HG02973 (cell line): Measurements from ENCODE around the gene PIK3R5.

Experiments
- ATAC-seq: cut with Tn5 transposase; IDR thresholded peaks from one replicate; pipeline ENCODE4 v1.9.1; 2021; ENCODE audit warnings: moderate library complexity; ENCODE audit not compliant: unreplicated experiment

Gene PIK3R5

GRCh38 chr17:8955021-8955959 is 10.2 kb downstream of the PIK3R5 start:
- no peak for ATAC-seq

GRCh38 chr17:8954339-8954738 is 11.2 kb downstream of the PIK3R5 start:
- ATAC-seq, result no peak

- no peak for ATAC-seq
These were observed 12.2 kb downstream of the PIK3R5 start for GRCh38 chr17:8953156-8953885.

- ATAC-seq, result no peak
These were observed 13.3 kb downstream of the PIK3R5 start for GRCh38 chr17:8952191-8952590.

GRCh38 chr17:8951206-8951605 is 14.3 kb downstream of the PIK3R5 start:
- no peak for ATAC-seq

GRCh38 chr17:8949061-8949661 is 16.3 kb downstream of the PIK3R5 start:
- ATAC-seq, result no peak

GRCh38 chr17:8948462-8948861 is 17.0 kb downstream of the PIK3R5 start:
- ATAC-seq, result no peak

GRCh38 chr17:8947201-8947600 is 18.3 kb downstream of the PIK3R5 start:
- ATAC-seq, result no peak

- ATAC-seq, result no peak
These were observed 19.0 kb downstream of the PIK3R5 start for GRCh38 chr17:8946476-8946875.

- no peak for ATAC-seq
These were observed 19.4 kb downstream of the PIK3R5 start for GRCh38 chr17:8946071-8946470.

GRCh38 chr17:8944748-8945147 is 20.8 kb downstream of the PIK3R5 start:
- no peak for ATAC-seq

GRCh38 chr17:8944083-8944482 is 21.4 kb downstream of the PIK3R5 start:
- no peak for ATAC-seq

- no peak for ATAC-seq
These were observed 23.4 kb downstream of the PIK3R5 start for GRCh38 chr17:8941980-8942622.

GRCh38 chr17:8941520-8941919 is 24.0 kb downstream of the PIK3R5 start:
- no peak for ATAC-seq

- no peak for ATAC-seq
These were observed 24.5 kb downstream of the PIK3R5 start for GRCh38 chr17:8940866-8941471.

- peak; percentile 39 for ATAC-seq
These were observed 25.8 kb downstream of the PIK3R5 start for GRCh38 chr17:8939496-8940334.

- no peak for ATAC-seq
These were observed 26.6 kb downstream of the PIK3R5 start for GRCh38 chr17:8938933-8939332.

- no peak for ATAC-seq
These were observed 30.3 kb downstream of the PIK3R5 start for GRCh38 chr17:8935191-8935590.

GRCh38 chr17:8934346-8934745 is 31.2 kb downstream of the PIK3R5 start:
- no peak for ATAC-seq

- no peak for ATAC-seq
These were observed 34.9 kb downstream of the PIK3R5 start for GRCh38 chr17:8930649-8931048.
